NK-92 treated with Interleukin-12 subunit alpha and Interleukin-12 subunit beta, amount 100 ng/mL, for 24 hours (cell line): ENCODE results near the gene KRTAP12-4.
"Not testable (repeated sequence)": the region's sequence is repeated elsewhere in the genome, so short reads cannot be mapped to it uniquely, and the experiment has no call there.

Source experiments
- DNase-seq: peaks from one replicate; lab custom pipeline; 2025; lab: John Stamatoyannopoulos, UW

KRTAP12-4 gene

DNA sequence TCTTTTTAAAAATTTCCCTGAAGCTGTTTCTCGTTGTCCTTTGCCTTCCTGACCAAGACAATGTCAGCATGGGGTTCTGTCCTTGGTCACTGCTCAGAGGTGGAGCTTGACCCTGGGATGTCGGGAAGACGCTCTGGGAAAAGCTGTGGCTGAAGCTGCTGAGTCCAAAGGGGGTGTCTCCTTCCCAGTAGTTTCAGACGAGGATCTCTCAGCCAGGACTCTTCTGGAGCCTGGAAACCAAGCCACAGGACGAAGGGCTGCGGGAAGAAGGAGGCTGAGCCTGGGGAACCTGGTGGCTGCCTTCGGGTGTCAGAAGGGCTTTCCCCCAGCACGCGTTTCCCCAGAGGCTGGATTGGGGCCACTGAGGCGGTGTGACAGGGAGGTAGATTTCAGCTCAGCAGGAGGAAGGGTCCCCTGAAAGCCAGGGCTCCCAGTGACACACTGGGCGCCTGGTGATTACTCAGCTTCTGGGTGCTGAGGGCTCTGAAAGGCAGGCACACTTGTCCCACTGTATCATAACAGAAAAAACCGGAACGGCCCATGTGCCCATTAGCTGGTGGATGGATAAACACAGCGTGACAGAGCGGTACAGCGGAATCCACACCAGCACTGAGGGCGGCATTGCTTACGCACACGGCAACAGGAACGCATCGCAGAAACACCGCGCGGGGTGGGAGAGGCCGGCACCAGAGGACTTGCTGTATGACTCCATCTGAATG lies 32.5 kb upstream of the KRTAP12-4 start:
- no peak for DNase-seq

DNA sequence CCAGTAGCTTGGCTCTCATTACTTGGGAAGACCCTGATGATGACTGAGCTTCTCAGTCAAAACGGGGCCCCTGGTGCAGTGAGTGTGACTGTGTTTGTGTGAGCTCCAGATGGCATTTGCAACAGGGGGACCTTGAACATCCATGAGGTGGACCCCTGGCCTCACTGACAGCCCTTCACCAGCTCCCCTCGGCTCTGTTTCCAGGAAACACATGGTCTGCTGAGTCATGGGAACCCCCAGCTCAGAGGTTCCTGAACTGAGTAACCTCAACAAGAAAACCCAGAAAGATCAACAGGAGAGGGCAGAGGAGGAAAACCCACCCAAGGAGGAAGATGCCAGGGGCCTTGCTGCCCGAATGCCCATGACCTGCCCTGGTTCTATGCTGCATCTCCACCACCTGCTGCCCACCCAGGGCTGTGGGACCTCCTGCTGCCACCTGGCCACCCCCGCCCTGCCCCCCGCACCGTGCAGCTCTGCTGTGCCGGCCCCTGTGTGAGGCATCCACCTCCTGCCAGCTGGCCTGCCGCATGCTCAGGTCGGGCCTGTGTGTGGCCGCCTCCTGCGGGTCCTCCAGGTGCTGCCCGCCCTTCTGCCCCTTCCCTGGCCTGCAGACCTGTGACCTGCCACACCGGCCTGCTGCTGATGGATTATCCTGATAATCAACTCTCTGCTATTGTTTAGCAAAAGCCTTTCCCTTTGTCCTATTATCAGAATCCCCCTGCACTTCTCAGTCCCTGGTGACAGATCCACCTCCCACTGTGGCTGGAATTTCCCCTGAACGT lies 31.7 kb upstream of the KRTAP12-4 start:
- DNase-seq = no peak

DNA sequence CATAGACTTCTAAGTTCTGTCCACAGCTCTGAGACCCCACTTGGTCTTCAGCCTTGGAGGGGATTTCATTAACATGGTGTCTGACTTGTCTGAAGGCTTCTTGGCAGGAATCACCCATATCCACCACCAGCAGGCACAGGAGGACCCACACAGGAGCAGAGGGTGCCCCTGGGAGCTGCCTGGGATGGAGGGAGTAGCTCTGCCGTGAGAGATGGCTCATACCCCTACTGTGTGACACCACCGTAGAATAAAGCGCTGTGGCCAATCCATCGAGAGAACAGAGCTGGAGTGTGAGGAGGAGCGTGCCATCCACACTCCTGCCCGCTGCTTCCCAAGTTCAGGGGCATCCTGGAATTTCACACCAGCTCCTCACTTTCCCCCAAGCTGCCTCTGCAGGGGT lies 30.6 kb upstream of the KRTAP12-4 start:
- not testable (repeated sequence) for DNase-seq

DNA sequence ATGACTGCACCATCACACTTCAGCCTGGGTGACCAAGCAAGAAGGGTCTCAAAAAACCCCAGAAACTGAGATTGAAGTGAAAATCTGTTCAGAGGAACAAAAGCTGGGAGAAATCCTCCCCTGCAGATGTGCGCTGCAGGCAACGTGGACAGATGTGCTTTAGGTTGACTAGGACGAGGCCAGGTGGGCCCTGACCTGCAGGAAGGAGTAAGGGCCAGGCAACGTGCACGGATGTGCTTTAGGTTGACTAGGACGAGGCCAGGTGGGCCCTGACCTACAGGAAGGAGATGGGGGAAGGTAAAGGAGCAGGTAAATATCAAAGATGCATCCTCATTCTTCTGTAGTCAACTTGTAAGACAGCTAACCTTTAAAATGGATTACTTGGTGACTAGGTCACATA lies 30.0 kb upstream of the KRTAP12-4 start:
- DNase-seq = no peak

DNA sequence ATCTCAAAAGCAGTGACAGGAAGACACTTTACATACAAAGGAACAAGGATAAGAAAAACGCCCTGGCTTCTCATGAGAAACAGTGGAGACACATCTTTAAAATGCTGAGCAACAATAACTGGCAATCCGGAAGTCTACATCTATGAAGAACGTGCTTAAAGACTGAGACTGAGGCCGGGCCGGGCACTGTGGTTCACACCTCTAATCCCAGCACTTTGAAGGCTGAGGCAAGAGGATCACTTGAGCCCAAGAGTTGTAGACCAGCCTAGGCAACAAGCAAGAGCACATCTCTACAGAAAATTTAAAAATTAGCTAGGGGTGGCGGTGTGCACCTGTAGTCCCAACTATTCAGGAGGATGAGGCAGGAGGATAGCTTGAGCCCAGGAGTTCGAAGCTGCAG lies 29.6 kb upstream of the KRTAP12-4 start:
- no peak for DNase-seq

DNA sequence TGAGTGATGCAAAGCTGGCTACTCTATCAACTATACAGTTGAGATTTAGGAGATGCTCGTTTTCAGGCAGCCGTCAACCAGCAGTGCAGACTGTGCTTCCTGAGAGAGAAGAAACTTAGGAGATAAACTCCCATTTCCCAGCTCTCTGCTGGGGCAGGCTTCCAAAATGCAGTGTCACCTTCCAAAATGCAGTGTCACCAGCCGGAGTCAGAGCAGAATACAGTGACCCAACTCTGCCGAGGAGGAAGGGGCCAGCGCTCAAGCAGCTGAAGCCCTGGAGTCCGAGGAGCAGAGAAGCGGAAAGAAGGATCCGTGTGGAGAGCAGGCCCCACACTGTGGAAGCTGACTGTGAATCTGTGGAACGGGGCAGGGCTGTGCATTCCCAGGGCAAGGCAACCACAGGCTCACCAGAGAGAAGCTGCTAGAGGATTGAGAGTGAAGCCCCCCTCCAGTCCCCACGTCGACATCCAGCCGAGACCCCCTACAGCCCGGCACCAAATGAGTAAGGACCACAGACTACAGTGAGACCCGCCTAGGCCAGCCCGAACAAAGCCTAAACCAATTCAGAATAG lies 28.2 kb upstream of the KRTAP12-4 start:
- no peak for DNase-seq

DNA sequence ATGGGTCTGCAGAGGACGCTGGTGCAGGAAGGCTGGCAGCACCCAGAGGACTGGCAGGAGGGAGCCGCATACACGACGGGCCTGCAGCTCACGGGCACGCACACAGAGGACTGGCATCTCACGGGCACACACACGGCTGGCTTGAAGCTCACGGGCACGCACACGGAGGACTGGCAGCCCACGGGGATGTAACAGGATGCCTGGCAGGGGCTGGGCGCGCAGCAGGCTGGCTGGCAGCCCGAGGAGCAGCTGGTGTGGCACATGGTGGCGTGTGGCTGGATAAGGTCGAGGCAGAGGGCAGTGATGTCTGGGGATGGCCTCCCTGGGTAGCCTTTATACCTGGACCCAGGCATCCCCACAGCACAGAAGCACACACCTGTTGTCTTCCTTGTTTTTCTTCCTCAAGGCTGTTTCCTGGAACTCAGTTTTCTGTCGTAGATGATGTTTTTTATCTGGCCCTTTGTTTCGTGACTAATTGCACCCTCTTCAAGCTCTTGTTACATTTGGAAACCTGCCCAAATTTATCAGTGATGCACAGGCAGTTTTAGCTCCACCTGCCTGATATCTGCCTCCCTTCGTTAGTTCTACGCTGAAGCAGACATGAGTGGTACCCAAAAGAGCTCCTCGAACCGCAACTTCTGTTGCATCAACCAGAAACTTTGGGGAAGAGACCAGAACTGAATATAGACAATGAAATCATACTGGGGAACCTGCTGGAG lies 27.6 kb upstream of the KRTAP12-4 start, which contains the start of gene KRTAP12-1:
Gene KRTAP12-1, minus strand, starts transcription at position 303 of the 719 bp plus-strand sequence. Its CDS starts 40 bp downstream, at position 263.
- DNase-seq = no peak

DNA sequence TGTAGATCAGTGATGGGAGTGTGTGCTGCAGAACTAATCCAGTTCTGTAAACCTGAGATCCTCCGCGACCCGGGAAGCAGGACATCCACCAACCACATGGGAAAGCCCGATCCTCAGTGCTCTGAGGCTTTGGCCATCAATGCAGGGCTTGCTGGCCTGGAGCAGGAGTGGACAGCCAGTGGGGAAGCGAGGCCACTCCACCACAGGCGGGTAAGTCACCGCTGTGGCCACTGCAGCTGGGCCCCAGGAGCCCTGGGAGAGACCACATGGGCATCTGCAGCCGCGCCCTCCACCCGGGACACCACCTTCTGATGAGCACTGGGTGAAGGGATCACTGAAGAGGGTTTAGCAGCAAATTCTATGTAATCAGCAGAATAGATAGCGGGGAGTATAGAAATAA lies 26.7 kb upstream of the KRTAP12-4 start:
- no peak for DNase-seq

DNA sequence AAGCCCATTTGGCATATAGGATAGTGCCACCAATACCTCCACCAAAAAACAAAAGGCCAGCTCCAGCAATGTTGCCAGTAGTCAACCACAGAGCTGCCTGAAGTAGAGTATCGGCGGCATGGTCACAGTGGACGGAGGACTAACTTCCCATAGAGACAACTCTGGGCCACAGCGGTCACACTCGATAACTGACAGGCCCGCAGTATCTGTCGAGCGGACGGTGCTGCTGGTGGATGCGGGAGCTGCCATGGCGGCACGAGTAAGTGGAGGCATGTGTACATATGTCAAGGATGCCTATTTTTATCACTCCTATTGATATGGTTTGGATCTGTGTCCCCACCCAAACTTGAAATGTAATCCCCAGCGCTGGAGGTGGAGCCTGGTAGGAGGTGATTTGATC lies 23.4 kb upstream of the KRTAP12-4 start:
- no peak for DNase-seq

DNA sequence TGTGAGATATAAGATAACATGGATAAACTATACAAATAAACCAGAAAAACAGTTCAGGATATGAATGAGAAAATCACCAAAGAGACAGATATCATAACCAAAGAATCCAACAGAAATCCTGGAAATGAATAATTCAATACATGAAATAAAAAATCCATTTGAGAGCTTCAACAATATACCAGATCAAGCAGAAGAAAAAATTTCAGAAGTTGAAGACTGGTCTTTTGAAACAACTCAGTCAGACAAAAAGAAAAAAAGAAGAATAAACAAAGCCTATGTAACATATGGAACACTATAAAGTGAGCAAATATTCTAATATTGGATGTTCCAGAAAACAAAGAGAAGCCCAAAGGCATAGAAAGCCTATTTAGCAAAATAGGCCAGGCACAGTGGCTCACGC lies 17.5 kb upstream of the KRTAP12-4 start:
- DNase-seq = no peak

DNA sequence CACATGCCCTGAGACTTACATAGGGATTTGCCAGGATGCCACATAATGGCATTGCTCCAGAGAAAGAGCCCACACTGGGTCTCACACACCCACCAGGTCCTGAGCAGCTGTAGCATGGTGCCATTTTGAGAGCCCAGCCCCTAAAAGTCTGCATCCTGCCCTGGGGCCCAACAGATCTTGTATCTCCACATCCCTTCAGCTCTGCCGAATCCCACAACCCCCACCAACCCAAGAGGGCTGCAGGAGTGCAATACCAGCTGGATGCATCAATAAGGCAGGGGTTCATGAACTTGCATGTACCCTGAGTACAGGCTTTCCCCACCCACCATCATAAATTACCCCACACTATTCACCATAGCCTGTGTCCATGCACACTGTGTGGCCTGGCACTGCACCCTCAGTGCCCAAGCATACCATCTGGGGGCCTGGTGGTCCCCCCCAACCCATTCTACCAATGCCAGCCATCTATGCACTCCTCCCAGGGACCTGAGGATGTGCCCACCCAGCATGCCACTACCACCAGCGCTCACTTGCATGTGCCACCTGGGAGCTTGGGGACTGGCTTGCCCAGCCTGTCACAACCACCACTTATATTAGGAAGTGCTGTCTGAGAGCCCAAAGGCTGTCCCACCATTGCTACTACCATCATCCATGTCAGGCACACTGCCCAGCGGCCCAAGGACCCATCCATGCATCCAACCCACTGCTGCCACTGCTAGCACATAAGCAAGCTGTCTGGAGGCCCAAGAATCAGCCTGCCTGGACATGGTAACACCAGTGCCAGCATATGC lies 16.4 kb upstream of the KRTAP12-4 start:
- DNase-seq = no peak

DNA sequence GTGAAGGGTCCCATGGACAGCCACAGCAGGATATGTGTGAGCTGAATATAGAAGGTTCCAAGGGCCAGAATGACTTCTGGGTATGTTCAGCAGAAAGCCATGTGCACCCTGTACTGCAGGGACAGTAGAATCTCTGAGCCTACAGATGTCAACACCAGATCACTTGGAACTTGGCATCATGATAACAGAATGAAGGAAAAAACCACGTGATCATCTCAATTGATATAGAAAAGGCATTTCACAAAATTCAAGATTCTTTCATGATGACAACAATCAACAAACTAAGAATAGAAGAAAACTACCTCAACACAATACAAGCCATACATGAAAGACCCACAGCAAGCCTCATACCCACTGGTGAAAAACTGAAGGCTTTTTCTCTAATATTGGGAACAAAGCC lies 13.2 kb upstream of the KRTAP12-4 start:
- DNase-seq = no peak

DNA sequence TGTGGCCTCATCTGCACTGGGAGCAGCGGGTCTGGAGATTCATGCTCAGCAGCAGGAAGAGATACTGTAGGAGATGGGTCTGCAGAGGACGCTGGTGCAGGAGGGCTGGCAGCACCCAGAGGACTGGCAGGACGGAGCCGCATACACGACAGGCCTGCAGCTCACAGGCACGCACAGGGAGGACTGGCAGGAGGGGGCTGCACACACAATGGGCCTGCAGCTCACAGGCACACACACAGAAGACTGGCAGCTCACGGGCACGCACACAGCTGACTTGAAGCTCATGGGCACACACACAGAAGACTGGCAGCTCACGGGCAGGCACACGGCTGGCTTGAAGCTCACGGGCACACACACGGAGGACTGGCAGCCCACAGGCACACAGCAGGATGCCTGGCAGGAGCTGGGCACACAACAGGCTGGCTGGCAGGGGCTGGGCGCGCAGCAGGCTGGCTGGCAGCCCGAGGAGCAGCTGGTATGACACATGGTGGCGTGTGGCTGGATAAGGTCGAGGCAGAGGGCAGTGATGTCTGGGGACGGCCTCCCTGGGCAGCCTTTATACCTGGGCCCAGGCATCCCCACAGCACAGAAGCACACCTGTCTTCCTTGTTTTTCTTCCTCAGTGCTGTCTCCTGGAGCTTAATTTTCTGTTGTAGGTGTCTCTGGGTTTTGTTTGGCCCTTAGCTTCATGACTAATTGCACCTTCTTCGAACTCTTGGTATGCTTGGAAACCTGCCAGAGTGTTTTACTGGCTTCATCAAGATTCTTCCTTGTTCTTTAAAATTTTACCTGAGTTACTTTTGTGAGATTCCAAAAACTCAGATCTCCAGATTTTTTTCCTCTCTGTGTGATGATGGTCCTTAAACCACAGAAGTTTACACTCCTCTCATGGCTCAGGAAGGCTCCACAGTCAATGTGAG lies 12.2 kb upstream of the KRTAP12-4 start, which contains the start of gene KRTAP12-2:
Gene KRTAP12-2, minus strand, starts transcription at position 527 of the 920 bp plus-strand sequence. Its CDS starts 41 bp downstream, at position 486.
- no peak for DNase-seq

DNA sequence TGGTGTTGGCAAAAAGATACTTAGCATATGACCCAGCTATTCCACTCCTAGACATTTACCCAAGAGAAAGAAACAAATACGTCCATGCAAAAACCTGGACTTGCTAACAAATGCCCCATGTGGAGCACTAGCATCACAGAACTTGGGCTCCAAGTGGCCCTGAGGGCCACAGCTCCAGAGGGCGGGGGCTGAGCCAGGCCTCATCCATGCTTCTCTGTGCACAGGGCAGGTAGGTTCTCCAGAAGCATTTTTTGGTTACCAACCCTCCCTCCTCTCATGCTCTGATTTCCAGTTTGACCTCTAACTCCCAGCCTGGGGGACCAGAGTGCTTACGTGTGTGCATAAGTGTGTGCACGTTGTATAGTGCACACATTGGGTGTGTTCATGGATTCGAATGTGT lies 10.2 kb upstream of the KRTAP12-4 start:
- DNase-seq = no peak

DNA sequence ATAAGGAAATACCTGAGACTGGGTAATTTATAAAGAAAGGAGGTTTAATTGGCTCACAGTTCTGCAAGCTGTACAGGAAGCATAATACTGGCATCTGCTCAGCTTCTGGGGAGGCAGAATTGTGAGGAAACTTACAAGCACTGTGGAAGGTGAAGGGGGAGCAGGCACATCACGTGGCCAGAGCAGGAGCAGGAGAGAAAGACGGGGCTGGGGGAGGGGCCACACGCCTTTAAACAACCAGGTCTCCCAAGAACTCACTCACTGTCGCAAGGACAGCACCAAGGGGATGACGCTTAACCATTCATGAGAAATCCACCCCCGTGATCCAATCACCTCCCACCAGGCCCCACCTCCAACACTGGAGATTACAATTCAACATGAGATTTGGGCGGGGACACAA lies 7.1 kb upstream of the KRTAP12-4 start:
- not testable (repeated sequence) for DNase-seq

DNA sequence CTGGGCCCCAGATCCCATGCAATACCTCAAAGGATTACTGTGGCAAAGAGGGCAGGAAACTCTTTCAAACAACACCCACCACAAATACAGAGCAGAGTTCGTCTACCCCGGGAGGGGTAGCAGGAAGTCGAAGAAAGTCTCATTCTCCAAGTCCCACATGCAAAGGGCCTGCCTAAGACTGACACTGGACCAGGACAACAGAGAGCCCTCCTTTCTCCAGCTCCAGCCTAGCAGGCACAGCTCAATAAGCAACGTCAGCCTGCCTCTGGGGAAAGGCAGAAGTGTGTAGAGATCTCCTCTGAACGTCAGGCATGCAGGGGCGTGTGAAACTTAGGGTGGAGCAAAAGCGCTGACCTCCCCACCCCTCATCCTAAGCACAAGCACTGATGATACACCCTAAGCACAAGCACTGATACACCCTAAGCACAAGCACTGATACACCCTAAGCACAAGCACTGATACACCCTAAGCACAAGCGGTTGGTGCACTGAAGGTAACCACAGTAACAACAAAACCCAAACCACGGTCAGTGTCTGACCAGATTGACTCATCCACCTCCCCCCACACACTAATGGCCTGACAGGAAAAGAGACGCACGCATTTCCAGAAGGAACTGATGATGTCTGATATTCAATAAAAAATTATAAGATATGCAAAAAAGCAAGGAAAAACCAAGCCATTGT lies 4.6 kb upstream of the KRTAP12-4 start:
- DNase-seq = no peak

DNA sequence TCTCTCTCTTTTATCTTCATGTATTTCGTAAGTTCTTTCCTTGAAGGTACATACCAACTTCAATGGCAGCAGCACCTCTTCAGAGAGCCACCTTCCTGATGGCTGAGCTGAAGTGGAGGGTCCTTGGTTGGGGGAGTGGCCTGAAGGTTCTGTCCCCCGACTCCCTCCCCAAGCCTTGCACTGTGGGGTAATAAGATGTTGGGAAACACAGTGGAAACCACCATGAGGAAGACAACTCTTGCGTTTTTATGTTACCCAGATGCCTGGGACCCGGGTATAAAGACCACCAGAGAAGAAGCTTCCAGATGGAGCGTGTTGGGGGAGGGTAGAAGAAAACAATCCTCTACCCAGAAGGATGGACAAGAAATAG lies 4.1 kb upstream of the KRTAP12-4 start:
- DNase-seq = no peak

DNA sequence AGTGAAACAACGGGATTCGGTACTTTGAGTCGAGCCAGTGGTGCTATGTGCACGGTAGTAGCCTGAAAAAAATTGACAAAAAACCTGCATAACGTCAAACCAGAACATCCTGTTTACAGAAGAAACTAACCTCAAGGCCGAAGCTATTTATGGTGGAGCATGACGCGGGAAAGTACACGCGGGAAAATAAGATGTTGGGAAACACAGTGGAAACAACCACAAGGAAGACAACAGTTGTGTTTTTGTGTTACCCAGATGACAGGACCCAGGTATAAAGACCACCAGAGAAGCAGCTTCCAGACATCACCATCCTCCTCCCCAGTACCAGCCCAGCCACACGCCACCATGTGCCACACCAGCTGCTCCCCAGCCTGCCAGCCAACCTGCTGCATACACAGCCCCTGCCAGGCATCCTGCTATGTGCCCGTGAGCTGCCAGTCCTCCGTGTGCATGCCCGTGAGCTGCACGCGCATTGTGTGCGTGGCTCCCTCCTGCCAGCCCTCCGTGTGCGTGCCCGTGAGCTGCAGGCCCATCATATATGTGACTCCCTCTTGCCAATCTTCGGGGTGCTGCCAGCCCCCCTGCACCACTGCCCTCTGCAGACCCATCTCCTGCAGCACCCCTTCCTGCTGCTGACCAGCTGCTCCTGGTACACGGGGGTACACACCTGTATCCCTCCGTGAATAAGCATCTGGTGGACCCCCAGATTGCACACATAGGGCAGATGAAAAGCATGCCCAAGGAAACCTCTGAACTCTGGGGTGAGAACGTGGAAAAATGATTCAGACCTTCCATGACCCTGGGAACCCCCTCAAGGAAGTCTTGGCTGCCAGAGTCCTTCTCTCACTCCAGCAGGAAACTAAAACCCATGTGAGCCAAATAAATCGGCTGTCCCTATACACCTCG lies 3.4 kb upstream of the KRTAP12-4 start, which contains the start of gene KRTAP12-3:
Gene KRTAP12-3, plus strand, starts transcription at position 298 of the 906 bp plus-strand sequence. Its CDS starts 48 bp downstream, at position 346.
- DNase-seq = no peak

DNA sequence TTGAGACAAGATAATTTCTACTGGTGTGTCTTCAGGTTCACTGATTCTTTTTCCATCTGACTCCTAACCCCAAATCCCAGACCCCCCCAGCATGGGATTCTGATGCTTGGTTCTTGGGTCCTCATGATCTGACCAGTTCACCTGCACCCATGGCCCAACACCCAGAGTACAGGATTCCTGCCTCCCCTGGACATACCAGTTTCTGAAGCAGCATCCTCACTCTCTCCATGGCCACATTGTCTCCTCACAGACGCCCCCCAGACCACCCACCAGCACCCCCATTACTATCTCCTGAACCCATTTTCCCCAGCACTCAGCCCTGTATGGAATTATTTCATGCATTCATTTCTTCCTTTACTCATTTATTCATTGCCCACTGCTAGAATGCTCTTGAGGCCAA lies 2.4 kb upstream of the KRTAP12-4 start:
- DNase-seq = no peak
